Lower lobe of right lung (tissue), 2 donors: ENCODE results near the gene CDS2. TPM values are rescaled to one million over a fixed set of nuclear protein-coding genes. Genes with fewer than 3 reads are reported as not detected.

Experiments used
- ATAC-seq, 2 donors: fragments of 200-7000 bp; cut with Tn5 transposase; one replicate each; pipeline ENCODE4 v1.9.1; 2020 to 2022; ENCODE audit warnings: mild to moderate bottlenecking in 2 of 2, moderate library complexity in 2 of 2
- DNase-seq: peaks from one replicate; pipeline ENCODE4 v3.0.0-alpha.2; 2020
- H3K27ac ChIP-seq: fragments of 200-600 bp; one replicate; pipeline ENCODE4 v1.8.0; 2022
- H3K27me3 ChIP-seq: fragments of 200-600 bp; one replicate; pipeline ENCODE4 v1.8.0; 2022; ENCODE audit warnings: low read depth
- H3K36me3 ChIP-seq: fragments of 200-600 bp; one replicate; pipeline ENCODE4 v1.8.0; 2022; ENCODE audit warnings: mild to moderate bottlenecking
- H3K4me1 ChIP-seq: fragments of 200-600 bp; one replicate; pipeline ENCODE4 v1.8.0; 2022
- H3K4me3 ChIP-seq: fragments of 200-600 bp; one replicate; pipeline ENCODE4 v1.8.0; 2022; ENCODE audit warnings: mild to moderate bottlenecking
- H3K9me3 ChIP-seq: fragments of 200-600 bp; one replicate; pipeline ENCODE4 v1.8.0; 2022
- CTCF ChIP-seq: fragments of 200-600 bp; IDR thresholded peaks from one replicate; pipeline ENCODE4 v1.8.0; 2022; ENCODE audit warnings: antibody characterized with exemption, mild to moderate bottlenecking
- intact Hi-C: fragments of 100-400 bp; cut with DNase I; formaldehyde crosslinking; loops from one replicate; pipeline ENCODE4 v1.11.0; 2022
- total RNA-seq: library from RNA; stranded (reverse); fragmentation: NEBNext Ultra II Directional; extraction: Animal tissue kit (Norgen Biotek cat#: 25700); gene quantifications from one replicate; pipeline ENCODE4 v1.2.1, GENCODE V29; 2021
- donor health status: DM: no; HTN: yes; CAD: no; lungs with severe emphysema.

CDS2 gene
- total RNA-seq, 1 donor from 2014 or later: 63.3 TPM

- DNase-seq: no peak
- Histone ChIP-seq H3K36me3 (peaks cover 70% of the 10 kb centered on the region), H3K4me1 (peaks cover 16% of the 10 kb centered on the region), H3K9me3 (no peaks in the 10 kb centered on the region), H3K4me3 (no peak overlapping the region), H3K27ac (no peak overlapping the region), H3K27me3 (no peaks in the 10 kb centered on the region)
- TF ChIP-seq CTCF: no peak
- intact Hi-C loops: no loop called here
- ATAC-seq: no peak
These were observed 17.5 kb upstream of the CDS2 start for GRCh38 chr20:5109276-5109675.

- peaks cover 65% of the 10 kb centered on the region for H3K36me3 ChIP-seq
- no peak for ATAC-seq
- peak overlapping the region; percentile 96 for H3K27ac ChIP-seq
- H3K4me3 ChIP-seq: peak overlapping the region; percentile 80
- no peak for TF ChIP-seq CTCF
- peaks cover 25% of the 10 kb centered on the region for H3K4me1 ChIP-seq
- intact Hi-C loops: no loop called here
- H3K9me3 ChIP-seq: no peaks in the 10 kb centered on the region
- DNase-seq: no peak
- H3K27me3 ChIP-seq: no peaks in the 10 kb centered on the region
These were observed 13.2 kb upstream of the CDS2 start for GRCh38 chr20:5113615-5113986.

- Histone ChIP-seq H3K36me3 (peaks cover 57% of the 10 kb centered on the region), H3K4me3 (no peak overlapping the region), H3K27me3 (no peaks in the 10 kb centered on the region), H3K4me1 (peaks cover 30% of the 10 kb centered on the region), H3K27ac (no peak overlapping the region), H3K9me3 (no peaks in the 10 kb centered on the region)
- intact Hi-C loops: no loop called here
- DNase-seq (no peak), ATAC-seq (no peak)
- TF ChIP-seq CTCF: no peak
These were observed 12.4 kb upstream of the CDS2 start for GRCh38 chr20:5114403-5114802.

- Histone ChIP-seq H3K9me3 (no peaks in the 10 kb centered on the region), H3K4me1 (peaks cover 32% of the 10 kb centered on the region), H3K27me3 (no peaks in the 10 kb centered on the region), H3K36me3 (peaks cover 40% of the 10 kb centered on the region), H3K27ac (no peak overlapping the region), H3K4me3 (no peak overlapping the region)
- DNase-seq (no peak), ATAC-seq (no peak)
- no peak for TF ChIP-seq CTCF
- intact Hi-C loops: no loop called here
These were observed 9.9 kb upstream of the CDS2 start for GRCh38 chr20:5116875-5117274.

GRCh38 chr20:5118220-5119142, 8.3 kb upstream of the CDS2 start:
- intact Hi-C loops: no loop called here
- H3K27me3 ChIP-seq: no peaks in the 10 kb centered on the region
- TF ChIP-seq CTCF: no peak
- peaks cover 24% of the 10 kb centered on the region for H3K4me1 ChIP-seq
- ATAC-seq (no peak), DNase-seq (no peak)
- H3K36me3 ChIP-seq: peaks cover 40% of the 10 kb centered on the region
- peak overlapping the region; percentile 84 for H3K4me3 ChIP-seq
- no peaks in the 10 kb centered on the region for H3K9me3 ChIP-seq
- H3K27ac ChIP-seq: no peak overlapping the region
